Renal pelvis (tissue), 4 donors: ENCODE measurements around the gene METTL16. TPM values are rescaled to one million over a fixed set of nuclear protein-coding genes. Genes with fewer than 3 reads are reported as not detected.

Source experiments
- DNase-seq: peaks from one replicate; pipeline ENCODE4 v3.0.0-alpha.2; 2013
- polyA plus RNA-seq, 3 donors: library from polyadenylated mRNA; unstranded; fragments of 120-200 nt; gene quantifications; one replicate each; pipeline ENCODE4 v1.2.1, GENCODE V29; 2013; ENCODE audit not compliant: insufficient read length in 3 of 3

Gene METTL16
- polyA plus RNA-seq, 3 donors, result 33.1 to 37.8 (median 36.0) TPM

DNA sequence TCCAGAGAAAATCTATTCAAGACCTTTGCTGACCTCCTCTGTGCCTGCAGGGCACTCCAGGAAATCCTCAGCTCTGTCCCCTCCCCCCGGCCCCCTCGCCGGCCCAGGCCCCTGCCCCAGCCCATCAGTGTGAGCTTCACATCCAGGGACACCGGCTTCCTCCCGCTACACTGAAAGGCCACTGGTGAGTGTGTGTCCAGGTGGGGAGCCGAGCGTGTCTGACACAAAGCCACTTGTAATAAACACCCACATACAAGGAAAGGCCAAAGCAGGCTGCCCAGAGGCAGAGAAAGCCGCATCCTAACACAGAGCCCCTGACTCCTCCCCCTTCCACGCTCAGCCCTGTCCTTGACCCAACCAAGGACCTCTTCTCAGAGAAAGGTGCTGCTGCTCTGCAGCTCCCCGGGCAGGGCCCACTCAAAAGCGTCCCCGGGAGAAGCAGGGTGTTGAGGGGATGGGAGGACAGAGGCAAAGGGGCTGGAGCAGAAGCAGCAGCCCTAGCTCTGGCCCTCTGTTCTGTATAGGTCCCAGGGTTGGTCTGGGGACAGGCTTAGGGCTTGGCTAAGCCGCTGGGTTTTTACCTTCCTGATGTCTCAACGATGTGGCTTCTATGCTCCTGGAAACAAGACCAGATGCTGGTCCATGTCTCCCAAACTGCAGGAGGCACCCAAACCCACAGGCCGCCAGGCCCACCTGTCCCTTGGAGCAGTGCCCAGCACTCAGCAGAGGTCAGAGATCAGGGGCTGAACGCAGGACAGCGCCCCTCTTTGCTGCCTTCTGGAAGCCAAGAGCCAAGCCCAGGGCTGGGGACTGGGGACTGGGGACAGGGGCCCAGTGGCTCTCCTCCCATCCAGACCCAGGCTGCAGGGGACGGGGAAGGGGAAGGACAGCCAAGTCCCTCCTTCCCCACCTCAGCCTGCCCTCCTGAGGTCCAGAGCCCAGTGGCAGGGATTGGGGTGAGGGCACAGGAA is 126.2 kb downstream of the METTL16 start:
- DNase-seq, result no peak

DNA sequence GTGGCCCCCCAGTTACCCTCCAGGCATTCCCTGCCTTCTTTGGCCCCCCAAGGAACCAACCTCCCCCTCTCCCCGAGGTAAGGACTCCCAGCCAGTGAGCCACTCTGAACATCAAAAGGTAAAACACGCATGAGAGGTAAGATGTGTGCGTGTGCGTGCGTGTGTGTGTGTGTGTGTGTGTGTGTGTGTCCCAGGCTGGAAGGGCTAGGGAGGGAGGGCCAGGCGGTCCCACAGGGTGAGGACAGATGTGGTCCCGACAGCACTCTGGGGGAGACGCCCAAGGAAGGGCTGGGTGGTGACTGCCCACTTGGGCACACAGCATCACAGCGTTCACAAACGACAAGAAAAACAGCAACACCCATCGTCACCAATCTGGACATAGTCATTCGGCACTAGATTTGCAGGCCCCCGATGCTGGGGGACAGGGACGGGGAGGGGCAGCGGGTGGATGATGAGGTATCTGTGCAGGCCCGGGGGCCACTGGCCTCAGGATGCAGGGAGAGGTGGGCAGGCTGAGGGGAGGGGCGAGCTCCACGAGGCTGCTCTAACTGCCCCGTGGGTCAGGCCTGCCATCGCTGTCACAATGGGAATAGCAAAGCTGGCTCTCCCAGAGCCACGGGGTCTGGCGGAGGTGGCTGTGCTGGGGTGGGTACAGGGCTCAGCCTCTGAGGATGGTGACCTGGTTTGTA is 127.1 kb downstream of the METTL16 start:
- DNase-seq, result no peak

DNA sequence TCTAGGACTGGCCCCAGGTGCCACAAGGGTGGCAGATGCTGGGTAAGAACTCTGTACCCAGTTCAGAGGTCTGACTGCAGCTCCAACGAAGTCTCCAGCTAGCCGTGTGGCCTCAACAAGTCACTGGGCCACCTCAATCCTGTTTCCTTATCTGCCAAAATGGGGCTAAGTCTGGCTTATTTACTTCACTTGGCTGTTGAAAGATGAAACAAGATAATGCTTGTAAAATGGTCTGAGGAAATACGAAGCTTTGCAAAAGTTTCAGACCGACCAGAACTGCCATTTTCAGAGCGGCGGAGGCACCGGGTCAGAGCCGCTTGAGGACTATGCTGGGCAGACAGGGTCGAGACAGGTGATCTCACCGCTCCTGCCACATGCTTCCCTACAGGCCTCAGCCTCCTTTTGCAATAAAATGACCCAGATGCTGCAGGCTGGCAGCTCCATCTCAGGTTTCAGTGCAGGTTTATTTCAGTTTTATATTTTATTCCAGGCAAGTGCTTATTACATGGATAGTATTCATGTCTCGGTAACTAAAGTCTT is 128.0 kb downstream of the METTL16 start:
- DNase-seq, result no peak

DNA sequence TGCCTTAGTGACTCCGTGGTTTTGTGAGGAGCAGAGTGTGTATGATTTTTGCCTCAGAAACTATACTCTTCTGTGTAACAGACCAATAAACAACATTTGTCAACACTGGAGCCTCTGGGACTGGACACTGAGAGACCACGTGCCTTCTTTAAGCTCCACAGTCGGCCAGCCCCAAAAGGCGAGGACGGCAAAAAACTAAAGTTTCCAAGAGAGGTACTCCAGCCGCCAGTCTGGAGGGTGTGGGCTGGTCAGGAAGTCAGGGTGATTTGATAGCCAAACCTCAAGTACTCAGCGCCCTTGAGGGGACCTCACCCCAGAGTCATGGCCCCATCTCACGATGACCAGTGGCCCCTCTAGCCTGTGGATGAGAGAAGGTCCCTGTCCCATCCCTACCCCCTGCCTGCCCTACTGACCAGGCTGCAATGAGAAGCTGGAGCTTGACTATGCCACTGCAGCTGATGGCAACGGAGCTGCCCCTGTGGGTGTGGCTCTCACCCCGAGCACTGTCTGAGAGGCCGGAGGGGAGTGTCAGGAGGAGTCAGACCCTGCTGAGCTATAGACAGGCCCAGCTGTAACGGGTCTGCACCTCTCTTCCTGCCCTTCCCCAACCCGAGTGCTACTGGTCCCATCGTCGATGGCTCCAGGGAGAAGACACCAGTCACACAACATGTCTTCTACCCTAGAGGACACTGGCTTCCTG is 130.6 kb downstream of the METTL16 start:
- DNase-seq, result no peak

DNA sequence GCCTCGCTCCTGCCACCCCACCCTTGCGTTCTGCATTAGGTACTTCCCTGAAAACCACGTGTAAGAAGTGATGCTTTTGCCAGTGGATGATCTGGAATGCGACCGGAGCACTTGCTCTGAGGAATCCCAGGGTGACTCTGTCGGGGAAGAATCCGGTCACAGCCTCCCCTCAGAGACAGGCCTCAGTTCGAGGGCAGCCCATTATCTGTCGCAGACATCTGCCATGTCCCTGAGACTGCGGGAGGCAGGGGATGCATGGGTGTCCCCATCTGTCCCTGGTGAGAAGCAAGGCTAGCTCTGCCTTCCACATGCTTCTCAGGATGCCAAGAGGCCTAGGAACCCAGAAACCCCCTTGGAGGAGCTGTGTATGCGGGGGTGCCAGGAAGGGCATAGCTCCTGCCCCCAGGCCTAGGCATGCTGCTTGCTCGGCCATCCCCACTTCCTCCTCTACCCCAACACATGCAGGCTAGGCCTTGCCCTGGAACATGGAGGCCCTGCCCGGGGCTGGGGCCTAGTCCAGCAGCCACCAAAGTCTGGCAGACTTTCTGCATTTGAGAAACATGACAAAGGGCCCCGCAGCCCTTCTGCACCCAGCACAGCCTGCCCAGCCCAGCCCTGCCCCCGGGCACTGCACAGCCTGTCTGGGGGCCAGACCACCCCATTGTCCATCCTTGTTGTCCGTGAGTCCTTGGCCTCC is 131.3 kb downstream of the METTL16 start:
- DNase-seq, result no peak

DNA sequence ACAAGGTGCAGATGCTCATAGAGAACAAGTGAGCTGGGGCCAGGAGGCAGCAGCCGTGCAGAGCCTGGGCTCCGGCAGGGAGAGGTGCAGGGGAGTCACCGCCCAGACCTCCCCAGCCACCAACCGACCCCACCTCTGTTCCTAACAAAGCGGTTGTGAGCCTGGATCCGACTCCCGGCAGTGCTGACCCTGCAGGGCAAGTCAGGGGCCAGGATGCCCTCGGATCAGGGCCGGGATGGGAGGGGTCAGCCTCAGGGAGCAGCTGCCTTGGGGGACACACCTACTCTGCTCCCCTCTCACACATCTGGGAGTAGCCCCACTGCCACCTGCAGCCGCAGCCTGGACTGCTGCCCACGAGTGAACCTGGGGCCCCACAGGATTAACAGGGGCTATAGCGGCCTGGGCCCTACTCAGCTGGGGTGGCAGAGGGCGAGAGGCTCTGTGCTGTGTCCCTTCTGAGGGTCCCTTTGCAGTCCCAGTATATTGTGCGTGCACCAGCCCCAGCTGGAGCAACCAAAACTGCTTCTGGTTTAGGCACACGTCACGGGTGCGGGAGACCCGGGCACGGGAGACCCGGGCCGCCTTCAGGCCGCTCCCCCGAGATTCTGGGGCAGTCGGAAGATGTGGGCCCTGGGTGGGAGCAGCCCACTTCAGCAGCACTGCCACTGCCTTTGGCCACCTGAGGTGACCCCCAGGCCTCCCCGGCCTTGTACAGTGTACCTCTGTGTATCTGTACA is 132.0 kb downstream of the METTL16 start:
- DNase-seq, result no peak

DNA sequence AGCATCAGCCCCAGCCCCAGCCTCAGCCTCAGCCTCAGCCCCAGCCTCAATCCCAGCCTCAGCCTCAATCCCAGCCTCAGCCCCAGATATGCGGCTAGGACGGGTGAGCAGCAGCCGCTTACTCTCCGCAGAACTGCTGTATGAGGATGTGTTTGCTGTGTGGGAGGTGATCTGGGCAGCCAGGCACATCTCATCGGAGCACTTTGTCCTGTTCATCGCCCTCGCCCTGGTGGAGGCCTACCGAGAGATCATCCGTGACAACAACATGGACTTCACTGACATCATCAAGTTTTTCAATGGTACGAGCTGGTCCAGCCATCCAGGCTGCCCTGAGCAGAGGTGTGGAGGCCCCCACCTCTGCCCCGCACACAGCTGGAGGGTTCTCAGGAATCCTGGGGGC is 132.8 kb downstream of the METTL16 start:
- DNase-seq, result no peak

DNA sequence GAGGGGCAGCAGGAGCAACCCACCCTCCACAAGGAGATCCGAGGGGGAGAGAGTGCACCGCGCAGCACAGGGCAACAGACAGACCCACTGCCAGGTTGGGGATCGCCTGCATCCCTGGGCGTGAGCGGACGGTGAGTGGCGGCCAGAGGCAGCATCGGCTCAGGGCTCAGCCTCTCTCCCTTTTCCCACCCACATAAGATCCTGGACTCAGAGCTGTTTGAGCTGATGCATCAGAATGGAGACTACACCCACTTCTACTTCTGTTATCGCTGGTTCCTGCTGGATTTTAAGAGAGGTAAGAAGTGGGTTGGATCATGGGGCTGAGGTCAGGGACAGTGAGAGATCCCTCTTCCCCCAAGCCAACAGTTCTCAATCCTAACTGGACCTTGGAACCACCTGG is 134.0 kb downstream of the METTL16 start:
- DNase-seq, result no peak

DNA sequence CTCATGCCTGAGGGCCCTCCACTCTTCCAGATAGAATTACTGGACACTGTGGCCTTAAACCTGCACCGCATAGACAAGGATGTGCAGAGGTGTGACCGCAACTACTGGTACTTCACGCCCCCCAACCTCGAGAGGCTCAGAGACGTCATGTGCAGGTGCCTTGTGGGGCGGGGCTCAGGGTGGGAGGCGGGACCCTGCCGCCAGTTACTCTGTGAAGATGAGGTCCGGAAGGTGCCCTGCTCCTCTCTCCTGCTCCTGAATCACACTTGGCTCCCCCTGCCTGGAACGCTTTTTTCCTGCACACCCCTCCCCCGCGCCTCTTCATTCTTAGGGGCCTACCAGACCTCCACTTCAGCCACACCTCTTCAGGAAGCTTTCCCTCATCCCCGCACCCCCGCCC is 135.6 kb downstream of the METTL16 start:
- no peak for DNase-seq

DNA sequence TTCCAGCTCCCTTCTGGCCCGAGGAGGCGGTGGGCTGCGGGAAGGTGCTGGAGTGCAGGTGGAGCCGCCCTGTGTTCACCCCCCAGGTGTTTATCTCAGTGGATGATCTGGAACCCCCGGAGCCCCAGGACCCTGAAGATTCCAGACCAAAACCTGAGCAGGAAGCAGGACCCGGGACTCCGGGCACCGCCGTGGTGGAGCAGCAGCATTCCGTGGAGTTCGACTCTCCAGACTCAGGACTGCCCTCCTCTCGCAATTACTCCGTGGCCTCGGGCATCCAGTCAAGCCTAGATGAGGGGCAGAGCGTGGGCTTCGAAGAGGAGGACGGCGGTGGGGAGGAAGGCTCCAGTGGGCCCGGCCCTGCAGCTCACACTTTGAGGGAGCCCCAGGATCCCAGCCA is 136.3 kb downstream of the METTL16 start:
- no peak for DNase-seq

DNA sequence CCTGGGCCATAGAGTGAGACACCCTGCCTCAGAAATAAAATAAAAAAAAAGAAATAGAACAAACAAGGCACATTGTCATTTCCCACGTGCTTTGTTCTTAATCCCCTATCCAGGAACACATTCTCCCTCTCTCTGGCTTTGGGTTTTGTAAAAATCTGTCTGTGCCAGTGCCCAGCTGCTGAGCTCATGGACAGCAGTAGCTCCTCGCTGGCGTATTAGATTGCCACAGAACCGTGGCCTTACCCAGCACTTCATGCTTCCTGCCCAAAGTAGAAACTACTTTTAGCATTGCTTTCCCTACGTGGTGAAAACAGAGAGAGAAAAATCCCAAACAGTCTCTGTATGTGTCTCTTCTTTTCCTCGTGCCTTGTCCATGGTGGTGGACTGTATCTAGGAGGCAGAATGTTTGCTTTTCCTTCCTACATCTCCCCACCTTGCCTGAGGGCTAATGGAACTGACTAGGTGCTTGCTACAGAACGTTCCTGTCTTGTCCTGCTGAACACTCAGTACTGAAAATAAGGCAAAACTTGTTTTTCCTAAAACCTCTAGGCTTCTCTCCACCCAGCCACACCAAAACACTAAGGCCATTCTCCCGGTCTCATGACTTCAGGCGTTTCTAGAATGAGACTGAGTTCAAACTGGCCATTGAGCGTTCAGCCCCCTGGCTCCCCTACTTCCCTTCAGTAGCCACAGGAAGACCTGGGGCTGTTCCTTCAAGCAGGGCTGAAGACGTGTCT is 137.0 kb downstream of the METTL16 start:
- no peak for DNase-seq

DNA sequence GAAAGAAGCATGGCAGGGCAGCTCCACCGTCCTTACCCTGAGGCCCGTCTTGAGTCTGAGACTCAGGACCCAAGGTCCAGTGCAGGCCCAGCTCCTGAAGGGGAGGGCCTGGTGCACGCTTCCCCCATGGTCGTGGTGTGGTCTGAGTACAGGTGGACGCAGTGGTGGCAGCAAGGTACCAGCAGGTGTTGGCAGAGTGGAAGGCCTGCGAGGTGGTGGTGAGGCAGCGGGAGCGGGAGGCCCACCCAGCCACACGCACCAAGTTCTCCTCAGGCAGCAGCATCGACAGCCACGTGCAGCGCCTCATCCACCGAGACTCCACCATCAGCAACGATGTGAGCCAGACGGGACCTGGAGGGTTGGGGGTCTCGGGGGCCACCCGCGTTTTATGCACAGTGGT is 138.5 kb downstream of the METTL16 start:
- DNase-seq, result no peak

DNA sequence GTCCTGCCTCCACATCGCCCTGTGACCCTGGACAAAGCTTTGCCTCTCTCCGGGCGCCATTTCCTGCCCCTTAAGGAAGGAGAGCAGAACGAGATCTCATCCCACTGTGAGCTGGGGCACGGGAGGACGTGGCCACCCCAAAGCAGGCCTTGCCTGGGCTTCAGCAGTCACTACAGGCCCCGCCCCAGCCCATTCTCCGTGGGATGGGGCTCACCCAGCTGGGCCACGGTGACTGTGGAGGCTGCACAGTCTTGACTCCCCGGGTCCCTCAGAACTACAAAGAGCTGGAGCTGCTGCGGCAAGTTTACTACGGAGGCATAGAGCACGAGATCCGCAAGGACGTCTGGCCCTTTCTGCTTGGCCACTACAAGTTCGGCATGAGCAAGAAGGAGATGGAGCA is 139.0 kb downstream of the METTL16 start:
- no peak for DNase-seq

DNA sequence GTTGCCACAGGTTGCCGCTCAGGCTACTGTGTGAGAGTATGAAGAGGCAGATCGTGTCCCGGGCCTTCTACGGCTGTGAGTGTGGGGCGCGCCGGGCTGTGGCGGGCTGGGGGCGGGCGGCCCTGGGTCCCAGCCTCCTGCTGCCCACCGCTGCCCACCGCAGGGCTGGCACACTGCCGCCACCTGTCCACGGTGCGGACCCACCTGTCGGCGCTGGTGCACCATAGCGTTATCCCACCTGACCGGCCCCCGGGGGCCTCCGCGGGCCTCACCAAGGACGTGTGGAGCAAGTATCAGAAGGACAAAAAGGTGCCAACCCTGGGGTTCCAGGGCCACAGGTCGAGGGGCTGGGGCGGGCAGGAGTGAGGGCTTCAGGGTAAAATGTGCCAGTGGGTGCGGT is 139.5 kb downstream of the METTL16 start:
- no peak for DNase-seq

DNA sequence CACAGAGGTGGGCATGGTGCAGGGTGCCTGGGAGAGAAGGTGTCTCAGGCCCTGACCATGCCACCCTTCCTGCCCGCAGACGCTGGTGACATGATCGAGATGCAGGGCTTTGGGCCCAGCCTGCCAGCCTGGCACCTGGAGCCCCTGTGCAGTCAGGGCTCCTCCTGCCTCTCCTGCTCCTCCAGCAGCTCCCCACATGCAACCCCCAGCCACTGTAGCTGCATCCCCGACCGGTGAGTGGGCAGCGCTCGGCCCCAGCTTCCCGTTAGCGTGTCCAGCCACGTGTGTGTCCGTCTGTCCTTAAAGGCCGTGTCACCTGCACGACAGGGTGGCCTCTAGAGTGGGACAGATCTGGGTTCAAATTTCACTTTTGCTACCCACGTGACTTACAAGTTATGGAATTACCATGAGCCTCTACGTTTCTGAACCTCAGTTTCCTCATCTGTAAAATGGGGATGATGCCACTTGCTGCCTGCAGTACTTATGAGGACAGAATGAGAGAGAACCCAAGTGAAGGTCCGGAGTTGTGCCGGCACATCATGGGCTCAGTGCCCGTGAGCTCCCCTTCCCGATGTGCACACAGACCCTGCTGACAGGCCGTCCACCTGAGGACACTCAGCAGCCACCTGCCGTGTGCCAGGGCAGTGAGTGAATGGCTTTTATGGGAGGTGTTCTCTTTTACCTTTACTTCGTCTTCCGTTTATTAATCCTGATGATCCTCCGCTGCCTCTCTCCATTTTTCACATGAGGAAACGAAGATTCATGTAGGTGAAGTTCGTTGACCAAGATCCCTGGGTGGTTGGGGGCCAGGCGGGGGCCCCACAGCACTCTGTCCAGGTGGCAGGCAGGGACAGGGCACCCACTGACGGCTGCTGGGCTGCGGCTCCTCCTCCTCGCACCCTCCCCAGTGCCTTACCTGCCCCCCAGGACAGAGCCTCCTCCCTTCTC is 140.2 kb downstream of the METTL16 start:
- no peak for DNase-seq

DNA sequence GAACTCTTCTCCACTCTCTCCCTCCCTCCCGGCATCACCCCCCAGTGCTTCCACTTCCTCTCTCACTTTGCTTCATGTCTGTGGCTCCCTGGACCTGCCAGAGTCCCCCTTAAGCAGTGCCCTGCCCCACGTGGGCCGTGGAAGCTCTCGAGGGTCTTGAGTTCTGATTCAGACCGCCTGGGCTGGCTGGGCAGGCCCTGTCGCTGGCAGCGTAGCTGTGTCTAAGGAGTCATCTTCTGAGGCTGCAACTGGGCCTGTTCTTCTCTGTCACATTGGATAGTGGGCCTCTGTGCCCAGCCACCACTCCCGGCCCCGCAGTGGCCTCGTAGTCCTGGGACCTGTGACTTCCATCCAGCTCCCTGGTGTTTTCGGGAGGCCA is 141.5 kb downstream of the METTL16 start:
- no peak for DNase-seq

DNA sequence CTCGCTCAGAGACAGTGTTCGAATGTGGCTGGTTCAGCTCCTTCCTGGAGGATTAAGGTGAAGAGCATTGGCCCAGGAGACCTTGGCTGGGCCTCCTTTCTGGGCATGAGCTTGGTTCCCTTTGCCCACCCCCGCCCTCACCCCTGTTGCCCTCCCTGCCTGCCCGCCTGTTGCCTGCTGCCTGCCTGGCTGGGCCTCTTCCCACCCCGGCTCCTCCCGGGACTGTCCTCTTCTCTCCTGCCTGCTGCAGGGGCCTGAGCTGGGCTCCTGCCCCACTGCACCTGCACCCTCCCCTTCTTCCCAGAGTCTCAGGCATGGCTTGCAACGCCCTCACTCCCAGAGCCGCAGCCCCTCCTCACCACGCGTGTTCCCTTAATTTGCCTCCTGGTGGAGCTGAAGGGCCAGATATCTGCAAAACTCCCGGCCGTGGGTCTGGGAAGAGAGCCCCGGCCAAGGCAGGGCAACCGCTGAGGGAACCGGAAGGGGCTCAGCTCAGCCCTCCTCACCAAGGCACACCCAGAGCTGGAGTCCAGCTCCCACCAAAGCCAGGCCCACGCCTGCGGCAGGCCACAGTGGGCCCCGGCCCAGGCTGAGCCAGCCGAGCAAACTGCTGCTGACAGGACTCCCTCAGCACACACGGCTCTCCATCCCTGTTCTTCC is 142.0 kb downstream of the METTL16 start:
- DNase-seq, result no peak

DNA sequence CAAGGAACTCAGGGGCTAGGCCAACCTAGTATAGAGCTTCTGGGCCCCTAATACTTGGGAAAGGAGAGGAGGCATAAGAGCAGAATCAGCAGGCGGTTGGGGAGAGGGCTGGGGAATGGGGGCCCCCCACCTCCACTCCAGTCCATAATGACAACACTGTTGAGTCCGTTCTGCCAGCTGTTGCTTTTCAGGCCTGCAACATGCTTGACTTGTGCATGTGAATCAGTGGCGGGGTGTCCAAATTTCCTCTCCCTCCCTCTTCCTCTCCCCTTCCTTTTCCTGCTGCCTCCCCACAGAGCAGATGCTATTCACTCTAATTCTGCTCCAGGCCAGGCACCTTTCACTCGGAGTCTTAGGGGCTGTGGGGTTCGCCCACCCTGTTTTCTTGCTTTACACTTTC is 142.6 kb downstream of the METTL16 start:
- DNase-seq, result no peak

DNA sequence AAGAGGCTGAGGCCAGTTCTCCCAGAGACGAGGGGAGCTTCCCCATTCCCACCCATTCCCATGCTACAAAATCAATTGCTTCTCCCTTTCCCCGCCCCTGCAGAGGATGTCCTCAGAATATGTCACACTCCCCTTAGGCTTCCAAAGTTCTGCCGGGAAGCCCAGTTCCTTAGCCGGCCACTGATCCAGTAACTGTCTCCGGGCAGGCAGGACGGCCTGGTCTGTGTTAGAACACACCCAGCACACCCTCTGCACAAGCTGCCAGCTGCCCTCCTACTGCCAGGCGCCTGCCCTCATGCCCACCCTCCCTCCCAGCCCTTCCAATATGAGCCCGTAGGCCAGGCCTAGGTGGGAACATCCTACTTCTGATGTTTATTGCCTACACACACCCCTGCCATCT is 143.3 kb downstream of the METTL16 start:
- no peak for DNase-seq
